ENCODE measurements around the gene SMPD2.

Gene SMPD2

DNA sequence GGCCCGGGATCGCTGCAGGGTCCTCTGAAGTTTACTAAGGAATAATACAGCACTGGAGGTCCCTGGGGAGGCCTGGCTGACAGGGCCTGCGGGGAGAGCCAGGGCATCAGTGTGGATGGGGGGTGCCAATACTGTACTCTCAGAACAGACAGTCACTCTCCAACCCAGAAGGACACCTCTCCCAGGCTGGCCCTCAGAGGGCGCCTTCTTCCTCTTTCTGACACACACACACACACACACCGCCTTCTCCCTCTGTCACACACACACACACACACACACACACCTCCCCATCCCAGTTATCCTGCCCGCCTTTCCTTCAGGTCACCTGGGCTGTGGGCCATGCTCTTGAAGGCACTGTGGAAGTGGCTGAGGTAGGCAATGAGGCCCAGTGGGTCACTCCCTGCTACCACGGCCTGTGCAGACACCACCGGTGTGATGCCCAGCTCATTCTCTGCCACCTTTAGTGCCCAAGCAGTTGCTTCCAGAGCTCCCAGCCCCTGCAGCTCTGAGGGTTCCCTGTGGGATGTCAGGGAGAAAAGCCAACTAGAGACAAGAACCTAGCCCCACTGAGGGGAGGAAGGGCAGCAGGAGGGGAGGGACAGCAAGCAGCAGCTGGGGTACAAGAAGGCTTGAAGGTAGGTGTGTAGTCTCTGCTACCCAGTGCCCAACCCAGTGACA lies 7.5 kb downstream of the SMPD2 start:
- H3K9ac ChIP-seq (ENCODE audit: low read length) = no peak overlapping the region
- H3K9me3 ChIP-seq (ENCODE audit: control insufficient read depth, low read depth, low read length) = no peaks in the 10 kb centered on the region
- no peak overlapping the region for H3K4me3 ChIP-seq (ENCODE audit: low read length)
- peaks cover 36% of the 10 kb centered on the region for H3K36me3 ChIP-seq (ENCODE audit: control insufficient read depth, low read depth, low read length)
- no peak overlapping the region for H3K27ac ChIP-seq (ENCODE audit: low read length)
- no peaks in the 10 kb centered on the region for H3K27me3 ChIP-seq (ENCODE audit: control insufficient read depth, insufficient read depth, low read length)
- no peaks in the 10 kb centered on the region for H3K4me1 ChIP-seq (ENCODE audit: control insufficient read depth, low read depth, low read length)

DNA sequence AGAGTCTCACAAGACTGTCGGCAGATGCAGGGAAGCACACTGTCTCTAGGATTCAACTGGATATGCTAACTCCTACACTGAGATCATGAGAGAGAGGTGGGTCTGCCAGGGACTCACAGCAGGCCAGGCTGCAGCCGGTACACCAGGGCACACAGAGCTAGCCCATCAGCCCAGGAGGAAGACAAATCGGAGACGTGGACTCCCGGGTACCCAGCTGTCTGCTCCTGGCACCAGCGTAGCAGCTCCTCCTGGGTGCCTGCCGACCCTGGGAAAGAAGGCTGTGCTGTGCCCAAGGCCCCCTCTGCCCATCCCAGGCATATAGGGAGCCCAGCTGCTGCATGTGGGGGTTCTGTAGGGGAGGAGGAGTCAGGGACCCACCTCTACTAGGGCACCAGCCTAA lies 8.1 kb downstream of the SMPD2 start:
- no peak overlapping the region for H3K4me3 ChIP-seq (ENCODE audit: low read length)
- no peak overlapping the region for H3K27ac ChIP-seq (ENCODE audit: low read length)
- H3K36me3 ChIP-seq (ENCODE audit: control insufficient read depth, low read depth, low read length) = peaks cover 30% of the 10 kb centered on the region
- no peaks in the 10 kb centered on the region for H3K9me3 ChIP-seq (ENCODE audit: control insufficient read depth, low read depth, low read length)
- no peaks in the 10 kb centered on the region for H3K4me1 ChIP-seq (ENCODE audit: control insufficient read depth, low read depth, low read length)
- no peaks in the 10 kb centered on the region for H3K27me3 ChIP-seq (ENCODE audit: control insufficient read depth, insufficient read depth, low read length)
- H3K9ac ChIP-seq (ENCODE audit: low read length) = no peak overlapping the region

DNA sequence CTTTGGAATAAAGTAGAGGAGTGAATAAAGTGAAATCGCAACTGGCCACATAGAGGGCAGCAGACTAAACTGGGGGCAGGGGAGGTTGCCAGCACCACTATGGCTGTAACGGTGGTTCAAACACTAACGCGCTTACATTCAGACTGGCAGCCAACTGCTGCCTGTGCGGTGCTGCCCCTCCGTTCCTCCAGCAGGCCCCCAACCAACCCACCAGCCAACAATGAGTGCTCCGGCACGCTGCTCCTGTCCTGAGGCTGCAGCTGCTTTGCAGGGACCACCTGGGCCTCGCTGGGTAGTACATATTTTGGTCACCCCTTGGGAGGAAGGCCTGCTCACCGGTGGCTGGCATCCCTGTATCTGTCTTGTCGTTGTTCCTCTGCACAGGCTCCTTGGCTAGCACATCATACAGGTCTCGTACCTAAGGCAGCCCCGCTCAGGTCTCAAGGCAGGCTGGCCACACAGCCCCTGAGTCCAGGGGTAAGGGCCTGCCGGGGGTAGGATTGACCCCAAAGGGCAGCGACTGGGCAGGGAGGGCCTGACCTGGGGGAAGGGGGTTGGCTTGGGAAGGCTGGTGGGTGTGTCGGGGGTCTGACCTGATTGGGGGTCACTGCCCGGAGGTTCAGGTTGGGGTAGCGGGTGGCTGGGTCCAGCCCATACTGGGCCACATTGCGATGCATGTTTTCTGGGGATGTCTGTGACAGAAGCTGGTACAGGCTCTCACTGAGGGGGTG lies 8.7 kb downstream of the SMPD2 start:
- Histone ChIP-seq H3K4me3 (ENCODE audit: low read length) (no peak overlapping the region), H3K9ac (ENCODE audit: low read length) (no peak overlapping the region), H3K4me1 (ENCODE audit: control insufficient read depth, low read depth, low read length) (peaks cover 2% of the 10 kb centered on the region), H3K36me3 (ENCODE audit: control insufficient read depth, low read depth, low read length) (peaks cover 25% of the 10 kb centered on the region), H3K9me3 (ENCODE audit: control insufficient read depth, low read depth, low read length) (no peaks in the 10 kb centered on the region), H3K27ac (ENCODE audit: low read length) (no peak overlapping the region), H3K27me3 (ENCODE audit: control insufficient read depth, insufficient read depth, low read length) (no peaks in the 10 kb centered on the region)

DNA sequence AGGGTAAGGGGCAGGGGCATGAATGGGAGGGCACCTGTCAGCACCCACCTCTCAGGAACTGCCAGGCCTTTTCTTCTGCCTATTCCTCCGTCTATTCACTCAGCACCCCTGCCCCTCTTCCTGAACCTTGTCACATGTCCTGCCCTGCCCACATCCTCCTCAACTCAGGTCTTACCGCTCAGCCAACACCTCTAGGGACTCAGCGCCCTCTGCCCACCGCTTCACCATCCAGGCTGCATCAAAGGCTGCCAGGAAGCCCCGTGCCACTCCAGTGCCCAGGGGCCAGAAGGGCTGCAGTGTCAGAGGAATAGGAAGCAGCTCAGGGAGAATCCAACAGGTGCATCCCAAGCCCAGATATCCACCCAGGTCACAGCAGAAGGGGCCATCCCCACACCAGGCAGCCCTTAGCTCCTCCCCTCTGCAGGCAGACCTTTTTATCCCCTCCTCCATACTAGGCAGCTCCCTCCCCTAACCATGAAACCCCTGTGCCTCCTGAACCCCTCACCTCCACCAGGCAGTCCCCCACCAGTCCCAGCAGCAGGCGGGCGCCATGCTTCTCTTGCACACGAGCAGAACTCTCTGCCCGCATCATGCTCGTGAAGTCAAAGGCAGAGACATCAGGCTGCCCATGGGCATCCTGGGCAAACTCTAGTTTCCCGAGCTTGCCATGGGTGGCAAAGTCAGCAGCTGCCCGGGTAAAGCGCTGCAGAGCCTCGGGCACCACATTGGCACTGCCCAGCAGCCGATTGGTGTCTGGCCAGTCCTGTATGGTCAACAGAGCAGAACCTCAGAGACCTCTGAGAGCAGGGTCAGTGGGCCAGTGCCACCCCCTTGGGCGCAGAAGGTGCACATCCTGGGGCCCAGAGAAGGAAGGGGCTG lies 9.5 kb downstream of the SMPD2 start:
- Histone ChIP-seq H3K4me1 (ENCODE audit: control insufficient read depth, low read depth, low read length) (peaks cover 7% of the 10 kb centered on the region), H3K9ac (ENCODE audit: low read length) (no peak overlapping the region), H3K36me3 (ENCODE audit: control insufficient read depth, low read depth, low read length) (peaks cover 20% of the 10 kb centered on the region)

DNA sequence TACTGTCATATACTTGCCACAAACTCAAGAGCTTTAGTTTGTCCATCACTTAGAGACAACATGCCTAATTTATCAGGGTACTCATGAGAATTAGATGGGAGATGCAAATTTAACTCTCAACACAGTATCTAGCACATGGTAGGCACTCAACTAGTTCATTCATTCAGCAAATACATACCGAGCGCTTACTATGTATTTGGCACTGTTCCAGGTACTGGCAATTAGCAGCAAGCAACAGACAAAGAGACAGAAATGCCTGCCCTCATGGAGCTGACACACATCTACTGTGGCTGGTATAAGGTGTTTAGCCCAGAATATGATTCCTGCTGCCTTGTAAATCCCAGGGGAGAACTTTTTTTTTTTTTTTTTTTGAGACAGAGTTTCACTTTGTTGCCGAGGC lies 10.3 kb downstream of the SMPD2 start:
- peaks cover 7% of the 10 kb centered on the region for H3K4me1 ChIP-seq (ENCODE audit: control insufficient read depth, low read depth, low read length)
- H3K9ac ChIP-seq (ENCODE audit: low read length) = no peak overlapping the region
- no peak overlapping the region for H3K4me3 ChIP-seq (ENCODE audit: low read length)
- no peaks in the 10 kb centered on the region for H3K27me3 ChIP-seq (ENCODE audit: control insufficient read depth, insufficient read depth, low read length)
- peaks cover 13% of the 10 kb centered on the region for H3K36me3 ChIP-seq (ENCODE audit: control insufficient read depth, low read depth, low read length)
- no peak overlapping the region for H3K27ac ChIP-seq (ENCODE audit: low read length)
- H3K9me3 ChIP-seq (ENCODE audit: control insufficient read depth, low read depth, low read length) = no peaks in the 10 kb centered on the region

More for the DNA sequence above, 9.5 kb downstream of the SMPD2 start:
- no peak overlapping the region for H3K4me3 ChIP-seq (ENCODE audit: low read length)
- no peak overlapping the region for H3K27ac ChIP-seq (ENCODE audit: low read length)
- no peaks in the 10 kb centered on the region for H3K27me3 ChIP-seq (ENCODE audit: control insufficient read depth, insufficient read depth, low read length)
- H3K9me3 ChIP-seq (ENCODE audit: control insufficient read depth, low read depth, low read length) = no peaks in the 10 kb centered on the region

DNA sequence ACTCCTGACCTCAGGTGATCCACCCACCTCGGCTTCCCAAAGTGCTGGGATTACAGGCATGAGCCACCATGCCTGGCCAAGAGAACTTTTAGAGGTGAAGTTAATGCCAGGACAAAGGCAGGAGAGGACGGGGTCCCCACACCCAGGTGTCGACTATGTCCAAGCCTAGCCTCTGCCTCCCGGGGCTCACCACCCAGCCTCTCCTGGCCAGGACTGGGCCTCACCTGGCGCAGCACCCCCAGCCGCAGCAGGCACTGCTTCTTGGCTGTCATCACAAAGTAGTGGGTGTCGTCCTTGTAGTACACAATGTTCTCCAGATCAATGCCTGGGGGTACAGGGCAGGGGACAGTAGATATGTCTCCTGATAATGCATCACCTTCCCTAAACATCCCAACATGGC lies 10.9 kb downstream of the SMPD2 start:
- H3K27me3 ChIP-seq (ENCODE audit: control insufficient read depth, insufficient read depth, low read length) = no peaks in the 10 kb centered on the region
- H3K36me3 ChIP-seq (ENCODE audit: control insufficient read depth, low read depth, low read length) = peaks cover 10% of the 10 kb centered on the region
- peaks cover 7% of the 10 kb centered on the region for H3K4me1 ChIP-seq (ENCODE audit: control insufficient read depth, low read depth, low read length)
- no peak overlapping the region for H3K4me3 ChIP-seq (ENCODE audit: low read length)
- H3K27ac ChIP-seq (ENCODE audit: low read length) = no peak overlapping the region
- H3K9me3 ChIP-seq (ENCODE audit: control insufficient read depth, low read depth, low read length) = no peaks in the 10 kb centered on the region
- no peak overlapping the region for H3K9ac ChIP-seq (ENCODE audit: low read length)

DNA sequence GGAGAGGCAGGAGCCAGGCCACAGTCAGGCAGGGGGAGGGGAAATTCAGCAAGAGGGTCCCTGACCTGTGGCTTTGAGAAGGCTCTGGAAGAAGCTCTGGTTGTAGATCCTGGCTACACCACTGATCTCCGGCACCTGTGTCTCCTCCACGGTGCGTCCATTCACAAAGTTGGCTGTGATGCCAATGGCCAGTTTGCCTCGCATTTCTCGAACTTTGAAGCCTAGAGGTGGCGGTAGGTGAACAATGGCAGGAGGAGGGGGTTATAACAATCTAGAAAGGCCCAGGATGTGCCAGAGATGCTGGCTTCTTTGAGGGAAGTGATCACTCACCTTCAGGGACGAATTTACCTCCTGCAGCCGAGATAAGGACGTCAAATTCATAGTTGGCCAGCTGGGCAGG lies 11.7 kb downstream of the SMPD2 start:
- Histone ChIP-seq H3K4me1 (ENCODE audit: control insufficient read depth, low read depth, low read length) (peaks cover 15% of the 10 kb centered on the region), H3K36me3 (ENCODE audit: control insufficient read depth, low read depth, low read length) (peaks cover 8% of the 10 kb centered on the region), H3K27me3 (ENCODE audit: control insufficient read depth, insufficient read depth, low read length) (no peaks in the 10 kb centered on the region), H3K9ac (ENCODE audit: low read length) (no peak overlapping the region), H3K9me3 (ENCODE audit: control insufficient read depth, low read depth, low read length) (no peaks in the 10 kb centered on the region), H3K4me3 (ENCODE audit: low read length) (no peak overlapping the region), H3K27ac (ENCODE audit: low read length) (no peak overlapping the region)

DNA sequence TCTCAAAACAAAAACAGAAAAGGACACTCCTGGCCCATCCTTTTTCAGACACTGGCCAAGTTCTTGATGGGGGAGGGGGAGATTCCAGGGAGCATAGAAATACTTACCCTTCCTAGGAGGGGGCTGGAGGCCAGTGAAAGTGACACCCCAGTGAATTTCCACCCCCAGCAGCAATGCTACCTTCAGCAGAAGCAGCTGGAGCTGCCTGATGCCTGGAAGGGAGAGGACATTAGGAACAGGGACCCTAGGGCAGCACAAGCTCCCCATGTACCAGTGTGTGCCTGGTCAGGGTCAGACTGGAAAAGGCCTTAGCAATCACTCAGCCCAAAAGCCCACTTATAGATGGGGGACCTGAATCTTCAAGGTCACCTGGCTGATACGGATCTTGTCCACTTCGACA lies 12.6 kb downstream of the SMPD2 start:
- Histone ChIP-seq H3K9ac (ENCODE audit: low read length) (no peak overlapping the region), H3K36me3 (ENCODE audit: control insufficient read depth, low read depth, low read length) (peaks cover 8% of the 10 kb centered on the region), H3K9me3 (ENCODE audit: control insufficient read depth, low read depth, low read length) (no peaks in the 10 kb centered on the region), H3K4me1 (ENCODE audit: control insufficient read depth, low read depth, low read length) (peaks cover 24% of the 10 kb centered on the region), H3K27ac (ENCODE audit: low read length) (no peak overlapping the region), H3K4me3 (ENCODE audit: low read length) (no peak overlapping the region), H3K27me3 (ENCODE audit: control insufficient read depth, insufficient read depth, low read length) (no peaks in the 10 kb centered on the region)

DNA sequence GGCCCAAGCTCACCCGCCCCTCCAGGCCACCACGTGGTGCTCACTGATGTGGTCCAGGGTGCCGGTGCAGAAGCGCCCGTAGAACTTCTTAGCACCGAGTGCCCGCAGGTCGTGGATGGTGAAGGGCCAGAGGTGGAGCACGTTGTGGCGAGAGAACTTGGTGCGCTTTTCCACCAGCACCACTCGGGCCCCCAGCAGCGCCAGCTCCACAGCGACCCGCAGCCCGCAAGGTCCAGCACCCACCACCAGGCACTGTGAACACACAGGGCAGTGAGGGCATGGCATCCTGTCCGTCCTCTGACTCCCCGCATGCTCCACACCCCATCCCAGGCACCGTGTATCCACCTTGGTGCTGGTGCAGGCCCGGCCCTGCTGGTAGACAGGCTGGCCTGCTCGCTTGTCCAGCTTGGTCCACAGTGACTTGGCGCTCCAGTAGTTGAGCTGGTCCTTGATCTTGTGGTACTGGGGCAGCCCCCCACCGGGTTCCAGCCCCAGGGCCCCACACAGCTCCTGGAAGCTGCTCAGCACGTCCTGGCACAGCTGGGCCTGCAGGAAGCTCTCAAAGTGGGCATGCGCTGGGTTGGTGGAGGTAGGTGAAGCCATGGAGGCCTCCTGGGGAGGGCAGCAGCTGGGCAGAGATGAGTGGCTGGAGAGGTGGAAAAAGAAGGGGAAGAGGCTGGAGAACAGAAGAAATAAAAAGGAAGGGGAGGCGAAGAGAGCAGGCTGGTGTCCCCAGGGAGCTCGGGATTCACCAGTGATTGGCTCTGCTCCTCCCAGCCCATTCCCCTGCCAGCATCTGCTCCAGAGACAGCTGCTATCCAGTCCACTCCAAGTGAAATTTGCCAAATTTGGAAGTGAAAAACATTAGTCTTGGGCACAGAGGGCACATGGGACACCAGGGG lies 13.3 kb downstream of the SMPD2 start:
- Histone ChIP-seq H3K27me3 (ENCODE audit: control insufficient read depth, insufficient read depth, low read length) (no peaks in the 10 kb centered on the region), H3K4me1 (ENCODE audit: control insufficient read depth, low read depth, low read length) (peaks cover 25% of the 10 kb centered on the region), H3K4me3 (ENCODE audit: low read length) (peak overlapping the region; percentile 79), H3K9me3 (ENCODE audit: control insufficient read depth, low read depth, low read length) (no peaks in the 10 kb centered on the region), H3K27ac (ENCODE audit: low read length) (no peak overlapping the region), H3K36me3 (ENCODE audit: control insufficient read depth, low read depth, low read length) (peaks cover 8% of the 10 kb centered on the region), H3K9ac (ENCODE audit: low read length) (no peak overlapping the region)

DNA sequence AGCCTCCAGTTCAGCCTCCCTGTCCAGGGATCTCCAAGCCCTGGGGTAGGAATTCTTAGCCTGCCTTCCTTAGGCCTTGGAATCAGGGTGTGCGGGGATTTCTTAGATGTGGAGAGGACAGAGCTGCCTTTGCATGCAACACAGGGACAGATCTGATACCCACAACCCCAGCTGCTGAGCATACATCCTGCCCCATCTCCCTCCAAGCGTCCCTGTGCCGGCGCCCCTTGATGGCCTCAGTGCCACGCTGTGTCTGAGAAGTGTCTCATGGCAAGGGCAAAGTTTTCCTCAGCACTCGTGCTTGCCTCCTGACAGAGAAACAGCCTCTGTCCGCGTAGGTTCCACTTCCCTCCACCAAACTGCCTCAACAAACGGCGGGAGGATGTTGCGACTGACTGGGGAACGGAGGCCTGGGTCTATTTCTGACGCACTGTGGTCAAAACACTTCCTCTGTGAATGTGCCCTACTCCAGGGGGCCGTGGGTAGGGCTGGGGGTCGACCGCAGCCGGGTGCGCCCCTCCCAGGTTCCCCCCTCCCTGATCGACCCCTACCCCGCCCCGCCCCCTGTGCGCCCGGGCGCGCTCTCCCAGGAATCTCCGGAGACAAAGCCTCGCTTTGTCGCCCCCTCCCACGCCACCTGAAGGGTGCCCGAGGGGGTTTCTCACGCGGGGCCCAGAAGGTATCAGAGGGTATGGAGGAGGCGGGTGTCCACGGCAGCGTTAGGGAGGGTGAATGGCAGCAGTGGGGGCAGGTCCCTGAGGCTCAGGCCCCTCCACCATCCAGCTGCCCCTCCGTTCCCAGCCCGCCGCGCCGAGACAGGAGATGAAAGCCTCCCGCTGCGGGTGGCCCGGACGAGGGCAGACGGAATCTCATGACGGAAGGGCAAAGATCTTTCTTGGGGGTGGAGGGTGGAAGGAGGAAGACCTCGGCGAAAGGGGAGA lies 14.2 kb downstream of the SMPD2 start:
- Histone ChIP-seq H3K36me3 (ENCODE audit: control insufficient read depth, low read depth, low read length) (peaks cover 8% of the 10 kb centered on the region), H3K4me3 (ENCODE audit: low read length) (peak overlapping the region; percentile 79), H3K9me3 (ENCODE audit: control insufficient read depth, low read depth, low read length) (no peaks in the 10 kb centered on the region), H3K27me3 (ENCODE audit: control insufficient read depth, insufficient read depth, low read length) (no peaks in the 10 kb centered on the region), H3K9ac (ENCODE audit: low read length) (peak overlapping the region; percentile 58), H3K27ac (ENCODE audit: low read length) (no peak overlapping the region), H3K4me1 (ENCODE audit: control insufficient read depth, low read depth, low read length) (peaks cover 25% of the 10 kb centered on the region)
